Epithelial cell of proximal tubule (primary cell): ENCODE results near the gene PAX3. TPM values are rescaled to one million over a fixed set of nuclear protein-coding genes. Genes with fewer than 3 reads are reported as not detected.

ENCODE experiments used
- DNase-seq: peaks from one replicate; pipeline ENCODE4 v3.0.0-alpha.2; 2011; ENCODE audit warnings: low read depth
- H3K4me3 ChIP-seq: 2 replicates; pipeline ENCODE4 v1.5.1; 2011; ENCODE audit warnings: low read depth, mild to moderate bottlenecking, low read length
- total RNA-seq: library from RNA; depleted of rRNA; stranded (reverse); fragments of >200 nt; gene quantifications from 2 replicates; pipeline ENCODE4 v1.2.3, GENCODE V29; 2015
- TF ChIP-seq, protein P1 (sequence below): conservative IDR thresholded peaks from 2 replicates; pipeline ENCODE4 v1.5.1; 2012; ENCODE audit warnings: low read depth, mild to moderate bottlenecking, low read length

The PAX3 gene
- total RNA-seq, 1 donor from 2014 or later: not detected

DNA sequence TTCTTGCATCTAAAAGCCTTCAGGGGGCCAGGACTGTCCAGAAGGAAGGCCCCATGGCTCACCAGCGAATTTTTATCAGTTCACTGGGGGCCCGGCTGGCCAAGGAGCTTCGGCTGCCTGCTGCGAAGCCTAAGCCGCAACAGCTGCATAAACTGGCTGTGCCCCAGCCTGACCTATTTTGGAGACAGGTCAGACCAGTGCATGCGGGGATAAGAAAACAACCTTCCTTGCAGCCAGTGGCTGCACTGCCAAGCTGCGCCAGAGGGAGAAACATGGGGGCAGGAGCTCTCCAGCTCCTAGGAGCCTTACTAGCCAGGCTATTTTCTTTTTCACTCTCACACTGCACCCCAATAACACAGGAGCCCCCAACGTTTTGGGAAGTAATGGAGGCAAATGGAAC lies 15.2 kb downstream of the PAX3 start:
- no peak for DNase-seq
- no peak overlapping the region for H3K4me3 ChIP-seq
- TF ChIP-seq, protein P1, sequence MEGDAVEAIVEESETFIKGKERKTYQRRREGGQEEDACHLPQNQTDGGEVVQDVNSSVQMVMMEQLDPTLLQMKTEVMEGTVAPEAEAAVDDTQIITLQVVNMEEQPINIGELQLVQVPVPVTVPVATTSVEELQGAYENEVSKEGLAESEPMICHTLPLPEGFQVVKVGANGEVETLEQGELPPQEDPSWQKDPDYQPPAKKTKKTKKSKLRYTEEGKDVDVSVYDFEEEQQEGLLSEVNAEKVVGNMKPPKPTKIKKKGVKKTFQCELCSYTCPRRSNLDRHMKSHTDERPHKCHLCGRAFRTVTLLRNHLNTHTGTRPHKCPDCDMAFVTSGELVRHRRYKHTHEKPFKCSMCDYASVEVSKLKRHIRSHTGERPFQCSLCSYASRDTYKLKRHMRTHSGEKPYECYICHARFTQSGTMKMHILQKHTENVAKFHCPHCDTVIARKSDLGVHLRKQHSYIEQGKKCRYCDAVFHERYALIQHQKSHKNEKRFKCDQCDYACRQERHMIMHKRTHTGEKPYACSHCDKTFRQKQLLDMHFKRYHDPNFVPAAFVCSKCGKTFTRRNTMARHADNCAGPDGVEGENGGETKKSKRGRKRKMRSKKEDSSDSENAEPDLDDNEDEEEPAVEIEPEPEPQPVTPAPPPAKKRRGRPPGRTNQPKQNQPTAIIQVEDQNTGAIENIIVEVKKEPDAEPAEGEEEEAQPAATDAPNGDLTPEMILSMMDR: no peak

GRCh38 chr2:222281506-222281905 lies 17.3 kb downstream of the PAX3 start:
- TF ChIP-seq, protein P1: no peak
- DNase-seq: no peak
- no peak overlapping the region for H3K4me3 ChIP-seq

- TF ChIP-seq, protein P1: no peak
- no peak for DNase-seq
These were observed 18.0 kb downstream of the PAX3 start for GRCh38 chr2:222280795-222281194.

GRCh38 chr2:222272446-222273015 lies 26.3 kb downstream of the PAX3 start:
- no peak overlapping the region for H3K4me3 ChIP-seq
- TF ChIP-seq, protein P1: no peak
- no peak for DNase-seq

More at GRCh38 chr2:222280795-222281194, 18.0 kb downstream of the PAX3 start:
- no peak overlapping the region for H3K4me3 ChIP-seq

- TF ChIP-seq, protein P1: no peak
- no peak for DNase-seq
- H3K4me3 ChIP-seq: no peak overlapping the region
These were observed 26.9 kb downstream of the PAX3 start for GRCh38 chr2:222271854-222272253.

GRCh38 chr2:222270396-222270795 lies 28.4 kb downstream of the PAX3 start:
- no peak overlapping the region for H3K4me3 ChIP-seq
- TF ChIP-seq, protein P1: no peak
- DNase-seq: no peak

DNA sequence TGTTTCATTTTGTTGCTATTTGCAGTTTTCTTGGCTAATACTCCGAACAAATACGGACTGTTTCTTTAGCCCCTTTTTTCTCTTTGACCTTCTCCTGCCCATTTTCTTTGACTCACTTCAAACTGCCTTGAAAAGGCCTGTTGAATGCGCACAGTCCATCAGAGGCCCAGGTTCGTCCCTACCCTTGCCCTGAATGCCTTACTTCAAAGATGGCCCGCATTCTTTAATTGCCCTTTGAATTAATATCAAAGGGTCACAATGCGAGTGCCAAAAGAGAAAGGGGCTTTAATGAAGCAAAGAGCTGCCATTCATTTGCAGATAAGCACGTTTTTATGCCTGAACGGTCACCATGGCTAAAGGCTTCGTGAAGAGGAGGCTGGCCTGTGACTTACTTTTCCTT lies 29.7 kb downstream of the PAX3 start:
- no peak for DNase-seq
- no peak overlapping the region for H3K4me3 ChIP-seq
- TF ChIP-seq, protein P1: no peak
